DOHH2 (cell line): ENCODE data around the gene CABYR.

Experiments
- CTCF ChIP-seq: fragments of 200-600 bp; sonication (generic); IDR thresholded peaks from one replicate; pipeline ENCODE4 v1.5.1; 2014; ENCODE audit warnings: antibody characterized with exemption, mild to moderate bottlenecking, low read depth, low read length; ENCODE audit not compliant: poor library complexity, severe bottlenecking
- EZH2phosphoT487 ChIP-seq: fragments of 200-600 bp; sonication (generic); IDR thresholded peaks from 2 replicates; pipeline ENCODE4 v1.6.1; 2017; ENCODE audit warnings: borderline replicate concordance, mild to moderate bottlenecking, antibody characterized with exemption, low read length, moderate library complexity, mixed read lengths

DNA sequence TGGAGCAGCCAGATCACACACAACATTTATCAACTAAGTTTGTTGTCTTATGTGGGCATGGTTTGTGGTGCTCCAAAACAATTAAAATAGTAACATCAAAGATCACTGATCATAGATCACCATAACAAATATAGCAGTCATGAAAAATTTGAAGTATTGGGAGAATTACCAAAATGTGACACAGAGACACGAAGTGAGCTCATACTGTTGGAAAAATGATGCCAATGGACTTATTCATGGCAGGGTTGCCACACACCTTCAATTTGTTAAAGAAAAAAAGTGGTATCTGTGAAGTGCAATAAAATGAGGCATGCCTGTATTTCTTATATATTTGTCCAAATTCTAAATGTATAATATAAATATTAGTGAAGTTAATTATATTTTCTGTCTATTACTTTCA is 42.9 kb upstream of the CABYR start:
- no peak for TF ChIP-seq CTCF
- no peak for TF ChIP-seq EZH2phosphoT487
